Esophagus muscularis mucosa (tissue), 4 donors: ENCODE results near the gene MAP3K14.

Source experiments
- CTCF ChIP-seq, 3 experiments: fragments of 200-600 bp in 2 of 3; fragments of 450-650 bp in 1 of 3; sonication (generic) in 2 of 3; IDR thresholded peaks; one replicate each; pipeline ENCODE4 v1.5.1; 2017 to 2019; ENCODE audit warnings: antibody characterized with exemption in 3 of 3, mild to moderate bottlenecking in 2 of 3, moderate library complexity in 1 of 3
- EP300 ChIP-seq: sonication (generic); formaldehyde crosslinking; IDR thresholded peaks from one replicate; pipeline ENCODE4 v1.6.1; 2017; ENCODE audit warnings: antibody characterized with exemption
- POLR2A ChIP-seq: fragments of 450-650 bp; IDR thresholded peaks from one replicate; pipeline ENCODE4 v1.6.1; 2017; ENCODE audit warnings: antibody characterized with exemption, moderate library complexity, mild to moderate bottlenecking, low read depth

DNA sequence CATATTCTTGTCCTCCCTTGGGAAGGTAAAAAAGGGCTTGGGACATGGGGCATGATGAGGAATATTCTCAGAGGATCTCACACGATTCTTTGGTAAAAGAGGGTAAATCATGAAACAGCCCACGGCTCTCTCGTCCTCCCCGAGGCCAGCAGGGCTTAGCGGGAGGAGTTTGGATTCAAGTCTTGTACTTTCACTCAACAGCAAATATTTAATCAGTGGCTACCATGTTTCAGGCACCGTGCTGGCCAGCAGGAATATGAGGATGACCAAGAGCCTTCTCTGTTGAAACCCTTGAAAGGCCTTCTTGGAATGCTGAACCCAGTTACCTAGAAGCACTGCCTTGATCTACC is 8.8 kb downstream of the MAP3K14 start:
- TF ChIP-seq CTCF (IDR thresholded peaks at IDR 0.05) (no peak), POLR2A (no peak), EP300 (no peak)
